Stimulated activated CD8-positive, alpha-beta memory T cell treated with anti-CD3 and anti-CD28 coated beads, Interleukin-12 subunit alpha, Interleukin-12 subunit beta, amount 100 ng/mL, for 4 hours (primary cell): ENCODE results near the gene PLA2G4F.

Experiments used
- DNase-seq: peaks from one replicate; pipeline ENCODE4 v3.0.0-alpha.2; 2020; ENCODE audit warnings: low read depth

PLA2G4F gene, protein sequence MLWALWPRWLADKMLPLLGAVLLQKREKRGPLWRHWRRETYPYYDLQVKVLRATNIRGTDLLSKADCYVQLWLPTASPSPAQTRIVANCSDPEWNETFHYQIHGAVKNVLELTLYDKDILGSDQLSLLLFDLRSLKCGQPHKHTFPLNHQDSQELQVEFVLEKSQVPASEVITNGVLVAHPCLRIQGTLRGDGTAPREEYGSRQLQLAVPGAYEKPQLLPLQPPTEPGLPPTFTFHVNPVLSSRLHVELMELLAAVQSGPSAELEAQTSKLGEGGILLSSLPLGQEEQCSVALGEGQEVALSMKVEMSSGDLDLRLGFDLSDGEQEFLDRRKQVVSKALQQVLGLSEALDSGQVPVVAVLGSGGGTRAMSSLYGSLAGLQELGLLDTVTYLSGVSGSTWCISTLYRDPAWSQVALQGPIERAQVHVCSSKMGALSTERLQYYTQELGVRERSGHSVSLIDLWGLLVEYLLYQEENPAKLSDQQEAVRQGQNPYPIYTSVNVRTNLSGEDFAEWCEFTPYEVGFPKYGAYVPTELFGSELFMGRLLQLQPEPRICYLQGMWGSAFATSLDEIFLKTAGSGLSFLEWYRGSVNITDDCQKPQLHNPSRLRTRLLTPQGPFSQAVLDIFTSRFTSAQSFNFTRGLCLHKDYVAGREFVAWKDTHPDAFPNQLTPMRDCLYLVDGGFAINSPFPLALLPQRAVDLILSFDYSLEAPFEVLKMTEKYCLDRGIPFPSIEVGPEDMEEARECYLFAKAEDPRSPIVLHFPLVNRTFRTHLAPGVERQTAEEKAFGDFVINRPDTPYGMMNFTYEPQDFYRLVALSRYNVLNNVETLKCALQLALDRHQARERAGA

DNA sequence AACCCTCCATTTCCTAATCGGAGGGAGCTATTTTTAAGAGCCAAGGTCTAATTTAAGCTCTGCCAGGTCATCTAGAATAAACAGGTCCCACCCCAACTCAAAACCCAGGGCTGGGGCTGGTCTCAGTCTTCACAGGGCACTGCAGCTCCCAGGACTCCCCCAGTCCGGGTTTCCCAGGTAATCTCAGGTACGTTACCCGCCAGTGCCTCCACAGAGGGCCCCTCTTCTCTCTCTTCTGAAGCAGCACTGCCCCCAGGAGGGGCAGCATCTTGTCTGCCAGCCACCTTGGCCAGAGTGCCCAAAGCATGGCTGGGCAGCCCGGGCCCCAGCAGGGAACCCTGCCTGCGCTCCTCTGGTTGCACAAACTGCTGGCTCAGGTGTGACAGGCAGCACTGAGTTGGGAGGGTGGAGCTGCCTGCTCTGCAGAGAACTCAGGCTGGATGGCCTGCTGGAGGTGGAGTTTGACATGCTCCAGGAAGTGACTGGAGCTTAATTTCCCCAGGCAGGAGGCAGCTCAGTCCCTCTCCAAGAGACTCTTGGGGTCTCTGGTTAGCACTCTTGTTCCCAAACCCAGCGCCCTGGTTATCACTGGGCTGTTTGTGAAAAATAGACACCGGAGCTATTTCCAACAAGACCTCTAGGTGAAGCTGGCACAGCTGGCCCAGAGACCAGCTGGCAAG lies at the start of gene PLA2G4F:
Gene PLA2G4F (minus strand): TSS at position 394 of the 680 bp plus-strand sequence. CDS start 87 bp downstream, at position 307.
- no peak for DNase-seq

GRCh38 chr15:42203891-42204290 lies 47.5 kb upstream of the PLA2G4F start:
- no peak for DNase-seq

DNA sequence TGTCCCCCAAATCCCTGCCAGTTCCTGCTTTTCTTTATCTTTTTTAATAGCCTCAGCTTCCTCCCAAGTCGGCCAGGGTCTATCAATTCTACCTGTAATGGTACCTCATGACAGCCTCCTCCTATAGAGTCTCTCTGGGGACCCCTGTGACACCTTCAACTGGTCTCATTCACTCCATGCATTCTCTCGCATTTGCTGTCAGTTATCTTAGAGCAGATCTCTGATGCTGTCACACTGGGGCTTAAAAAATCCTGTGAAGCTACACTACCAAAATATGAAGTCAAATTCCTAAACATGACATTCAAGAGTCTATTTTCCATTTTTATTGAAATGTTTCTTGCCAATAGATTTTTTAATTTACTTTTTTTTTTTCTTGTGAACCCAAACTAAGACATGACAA lies 46.2 kb upstream of the PLA2G4F start:
- no peak for DNase-seq

DNA sequence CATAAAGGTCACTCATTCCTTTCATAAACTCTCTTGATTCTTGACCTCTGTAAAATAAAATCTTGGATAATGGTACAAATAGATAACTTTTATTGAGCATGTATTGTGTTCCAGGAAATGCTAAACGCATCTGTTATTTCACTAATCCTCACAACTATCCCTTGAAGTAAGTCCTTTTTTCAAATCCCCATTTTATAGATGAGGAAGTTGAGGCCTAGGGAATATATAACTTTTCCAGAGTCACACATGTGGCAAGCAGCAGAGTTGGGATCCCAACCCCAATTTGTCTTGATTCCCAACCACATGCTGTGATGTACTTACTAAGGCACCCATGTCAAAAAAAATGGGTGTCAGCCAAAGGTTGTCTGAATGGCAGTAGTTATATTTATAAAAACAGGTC lies 45.4 kb upstream of the PLA2G4F start:
- DNase-seq = no peak

GRCh38 chr15:42199126-42199525 lies 42.7 kb upstream of the PLA2G4F start:
- DNase-seq = no peak

DNA sequence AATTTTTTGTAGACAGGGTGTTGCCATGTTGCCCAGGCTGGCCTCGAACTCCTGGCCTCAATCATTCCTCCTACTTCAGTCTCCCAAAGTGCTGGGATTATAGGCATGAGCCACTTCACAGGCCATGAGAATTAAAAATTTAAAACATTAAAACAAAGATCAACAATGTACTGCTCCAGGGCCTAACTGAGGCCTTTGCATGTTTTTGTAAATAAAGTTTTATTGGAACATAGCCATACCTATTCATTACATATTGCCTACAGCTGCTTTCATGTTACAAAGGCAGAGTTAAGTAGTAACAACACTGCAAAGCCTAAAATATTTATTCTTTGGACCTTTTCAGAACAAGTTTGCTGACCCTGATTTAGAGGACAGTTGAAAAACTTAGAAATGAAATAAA lies 42.1 kb upstream of the PLA2G4F start:
- DNase-seq = no peak

- DNase-seq = no peak
Measured at GRCh38 chr15:42194513-42194912, 38.1 kb upstream of the PLA2G4F start.

GRCh38 chr15:42193383-42193782 lies 36.9 kb upstream of the PLA2G4F start:
- DNase-seq = no peak

DNA sequence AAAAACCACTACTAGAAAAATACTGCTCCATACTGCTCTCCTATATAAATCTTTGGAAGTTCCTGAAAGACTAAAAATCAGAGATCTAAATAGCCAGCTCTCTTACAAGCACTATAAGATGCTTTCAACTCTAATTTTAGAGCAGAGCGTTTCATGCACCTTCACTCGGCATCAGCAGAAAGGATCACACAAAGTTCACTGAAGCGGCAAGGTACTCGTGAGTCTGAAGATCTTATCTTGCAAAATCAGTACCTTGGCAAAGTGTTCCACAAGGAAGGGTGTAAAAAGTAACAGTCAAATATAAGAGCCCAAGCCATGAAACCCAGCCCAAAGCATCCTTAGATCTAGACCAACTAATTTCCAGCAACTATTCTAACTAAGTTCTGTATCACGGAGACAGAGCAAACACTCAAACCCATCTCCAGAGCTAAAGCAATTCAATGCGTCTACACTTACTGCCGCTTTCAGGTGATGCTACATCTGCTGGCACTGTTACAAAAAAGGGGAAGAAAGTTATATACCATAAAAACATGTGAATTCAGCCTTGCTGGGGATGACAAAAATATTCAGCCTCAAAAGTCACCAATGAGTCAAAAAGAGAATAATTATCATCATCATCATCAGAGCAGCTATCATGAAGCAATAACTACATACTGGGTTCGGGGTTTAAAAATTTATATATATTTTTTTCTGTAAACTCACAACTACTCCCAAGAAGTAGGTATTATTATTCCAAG lies 35.3 kb upstream of the PLA2G4F start:
- no peak for DNase-seq

DNA sequence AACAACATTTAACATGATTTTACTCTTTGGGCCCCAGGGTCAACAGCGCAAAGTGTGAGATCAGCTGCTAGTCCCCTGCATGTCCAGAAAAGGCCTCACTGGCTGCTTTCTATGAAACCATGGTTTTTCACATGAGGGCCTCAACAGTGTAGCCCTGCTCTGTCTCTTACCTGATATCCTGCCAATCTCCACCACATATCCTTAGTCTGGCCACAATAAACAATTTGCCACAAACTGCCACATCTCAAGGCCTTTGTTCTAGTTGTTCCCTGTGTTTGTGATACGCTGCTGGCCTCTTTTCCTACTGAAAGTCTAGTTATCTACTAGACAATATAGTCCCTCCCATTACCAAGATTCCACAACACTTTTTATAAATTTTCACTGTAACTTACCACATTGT lies 33.9 kb upstream of the PLA2G4F start:
- no peak for DNase-seq

DNA sequence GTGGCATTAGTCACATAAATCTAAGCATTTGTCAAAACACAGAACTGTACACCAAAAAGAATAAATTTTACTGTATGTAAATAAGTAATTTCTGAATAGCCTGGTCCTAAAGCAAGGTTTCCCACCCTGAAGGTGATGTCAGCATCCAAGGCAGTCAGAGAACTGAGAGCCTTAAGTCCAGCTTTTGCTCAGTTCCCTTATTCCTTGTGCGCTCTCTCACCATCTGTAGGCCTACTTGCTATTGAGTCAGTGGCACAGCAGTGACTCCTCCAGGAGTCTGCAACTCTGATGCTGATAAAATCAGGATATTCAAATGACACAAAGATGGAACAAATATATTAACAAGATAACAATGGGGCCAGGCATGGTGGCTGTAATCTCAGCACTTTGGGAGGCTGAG lies 29.4 kb upstream of the PLA2G4F start:
- DNase-seq = no peak

DNA sequence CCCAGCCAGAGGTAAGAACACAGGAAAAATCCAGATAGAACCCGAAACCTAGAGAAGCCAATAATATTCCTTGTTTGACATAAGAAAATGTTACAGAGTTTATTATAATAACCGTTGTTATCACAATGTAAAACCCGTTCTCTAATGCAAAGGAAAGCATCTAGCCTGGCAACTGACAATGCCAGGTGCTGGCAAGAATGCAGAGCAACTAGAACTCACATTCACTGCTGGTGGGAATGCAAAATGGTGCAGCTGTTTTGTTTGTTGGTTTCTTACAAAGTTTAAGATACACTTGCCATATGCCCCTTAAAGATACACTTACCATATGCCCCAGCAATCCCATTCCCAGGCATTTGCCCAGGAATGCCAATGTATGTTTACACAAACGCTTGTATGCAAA lies 28.3 kb upstream of the PLA2G4F start:
- DNase-seq = no peak

- DNase-seq = no peak
Measured at GRCh38 chr15:42184296-42184695, 27.9 kb upstream of the PLA2G4F start.

- DNase-seq = no peak
Measured at GRCh38 chr15:42182961-42183360, 26.5 kb upstream of the PLA2G4F start.

- no peak for DNase-seq
Measured at GRCh38 chr15:42182328-42182886, 26.0 kb upstream of the PLA2G4F start.

GRCh38 chr15:42178056-42178455 lies 21.6 kb upstream of the PLA2G4F start:
- DNase-seq = no peak

DNA sequence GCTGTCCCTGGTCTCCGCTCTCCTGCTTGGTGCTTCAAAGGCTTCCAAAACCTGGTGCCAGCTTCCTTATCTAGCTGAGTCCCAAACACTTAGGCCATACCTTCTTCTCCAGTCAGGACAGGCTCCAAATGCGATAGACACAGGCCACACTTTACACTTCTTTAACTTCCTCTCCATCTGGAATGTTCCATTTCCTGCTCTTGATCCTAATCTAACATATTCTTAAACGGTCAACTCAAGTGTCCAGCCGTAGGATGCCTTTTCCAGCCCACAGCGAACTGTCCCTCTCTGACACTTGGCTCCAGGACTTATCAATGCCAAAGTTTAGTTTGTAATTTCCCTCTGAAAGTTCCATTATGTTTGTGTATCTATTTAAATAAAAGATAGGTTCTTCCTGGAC lies 19.2 kb upstream of the PLA2G4F start:
- no peak for DNase-seq

DNA sequence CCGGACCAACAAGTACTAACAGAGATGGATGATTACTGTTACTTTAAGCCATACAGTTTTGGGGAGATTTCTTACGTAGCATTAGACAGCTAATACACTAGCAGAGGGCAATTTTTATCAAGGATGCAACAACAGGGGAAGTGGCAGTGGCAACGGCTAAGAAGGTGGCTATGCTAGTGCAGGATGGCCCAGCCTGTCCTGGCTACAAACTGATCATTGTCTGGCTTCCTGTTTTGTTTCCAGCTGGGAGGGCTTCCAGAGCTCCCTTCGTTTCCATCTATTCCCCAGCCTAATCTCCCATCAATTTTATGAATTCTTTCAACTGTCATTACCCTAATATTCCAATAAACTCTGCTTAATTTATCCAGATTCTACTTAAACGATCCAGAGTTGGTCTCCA lies 16.0 kb upstream of the PLA2G4F start:
- no peak for DNase-seq

GRCh38 chr15:42171795-42172194 lies 15.4 kb upstream of the PLA2G4F start:
- DNase-seq = no peak

DNA sequence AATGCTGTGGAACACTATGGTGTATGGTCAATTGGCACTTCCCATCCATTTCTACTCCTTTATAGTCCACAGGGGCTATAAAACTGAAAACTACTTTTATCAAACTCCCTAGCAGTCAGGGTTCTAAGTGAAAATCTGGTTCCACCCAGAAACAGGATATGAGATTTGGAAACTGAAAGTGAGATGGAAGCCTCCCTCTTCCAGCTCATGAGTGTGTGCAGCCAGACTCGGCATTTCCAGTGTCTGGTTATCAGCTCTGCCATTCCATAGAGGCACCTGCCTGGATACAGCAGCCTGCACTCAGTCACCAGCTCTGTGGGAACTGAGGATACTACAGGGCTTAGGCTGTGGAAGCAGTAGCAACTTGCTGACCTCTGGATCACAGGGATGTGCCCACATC lies 14.7 kb upstream of the PLA2G4F start:
- DNase-seq = no peak

- no peak for DNase-seq
Measured at GRCh38 chr15:42166225-42166940, 9.9 kb upstream of the PLA2G4F start.
